ENCODE results near the gene NBDY.

NBDY gene

DNA sequence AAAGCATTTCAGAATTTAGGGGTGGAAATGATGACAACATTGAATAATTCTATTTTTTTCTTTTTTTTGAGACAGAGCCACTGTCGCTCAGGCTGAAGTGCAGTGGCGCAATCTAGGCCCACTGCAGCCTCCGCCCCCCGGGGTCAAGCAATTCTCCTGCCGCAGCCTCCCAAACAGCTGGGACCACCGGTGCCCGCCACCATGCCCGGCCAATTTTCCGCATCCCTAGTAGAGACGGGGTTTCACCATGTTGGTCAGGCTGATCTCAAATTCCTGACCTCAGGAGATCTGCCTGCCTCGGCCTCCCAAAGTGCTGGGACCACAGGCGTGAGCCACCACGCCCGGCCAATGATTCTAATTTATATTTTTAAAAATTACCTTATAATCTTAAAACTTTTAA, 7.2 kb downstream of the NBDY start:
- no peak for DNase-seq (ENCODE audit: low read depth)
- TF ChIP-seq CTCF (conservative IDR thresholded peaks at IDR 0.05; ENCODE audit: control insufficient read depth, insufficient read depth, low read depth, low read length), result no peak
- H3K4me3 ChIP-seq (ENCODE audit: control insufficient read depth, low read depth, low read length), result no peak overlapping the region

DNA sequence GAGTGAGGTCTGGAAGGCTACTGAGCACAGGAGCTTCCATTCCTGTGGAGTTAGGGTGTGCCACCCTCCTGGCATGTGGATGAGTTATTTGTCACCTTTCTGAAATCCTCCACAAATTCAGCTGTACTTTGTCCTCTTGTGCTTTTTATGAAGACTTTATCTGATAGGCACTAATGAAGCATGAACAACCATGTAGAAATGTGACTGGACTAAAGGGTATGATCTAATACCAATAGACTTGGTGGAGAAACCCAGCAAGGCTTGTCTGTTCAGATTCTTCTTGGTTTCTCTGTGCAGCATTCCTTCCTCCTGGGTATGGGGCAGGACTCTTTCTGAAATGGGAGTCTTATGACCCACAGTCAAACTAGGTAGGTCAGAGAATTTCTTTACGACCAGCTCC, 9.6 kb downstream of the NBDY start:
- TF ChIP-seq CTCF (conservative IDR thresholded peaks at IDR 0.05; ENCODE audit: control insufficient read depth, insufficient read depth, low read depth, low read length), result no peak
- DNase-seq (ENCODE audit: low read depth), result no peak
- no peak overlapping the region for H3K4me3 ChIP-seq (ENCODE audit: control insufficient read depth, low read depth, low read length)

DNA sequence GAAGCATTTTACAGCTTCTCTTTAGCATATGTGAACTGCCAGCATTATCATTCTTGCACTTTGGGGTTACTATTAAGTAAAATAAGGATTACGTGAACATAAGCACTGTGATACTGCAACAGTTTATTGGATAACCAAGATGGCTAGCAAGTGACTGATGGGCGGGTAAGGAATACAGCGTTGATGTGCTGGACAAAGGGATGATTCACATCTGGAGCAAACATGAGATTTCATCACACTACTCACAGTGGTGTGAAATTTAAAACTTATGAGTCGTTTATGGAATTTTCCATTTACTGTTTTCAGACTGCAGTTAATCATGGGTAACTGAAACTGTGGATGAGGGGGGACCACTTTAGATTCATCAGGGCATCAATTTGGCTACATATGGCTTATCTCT, 16.0 kb downstream of the NBDY start:
- H3K4me3 ChIP-seq (ENCODE audit: control insufficient read depth, low read depth, low read length), result no peak overlapping the region
- peak; percentile 84 for DNase-seq (ENCODE audit: low read depth)
- no peak for TF ChIP-seq CTCF (conservative IDR thresholded peaks at IDR 0.05; ENCODE audit: control insufficient read depth, insufficient read depth, low read depth, low read length)

- no peak for DNase-seq (ENCODE audit: low read depth)
- no peak overlapping the region for H3K4me3 ChIP-seq (ENCODE audit: control insufficient read depth, low read depth, low read length)
- TF ChIP-seq CTCF (conservative IDR thresholded peaks at IDR 0.05; ENCODE audit: control insufficient read depth, insufficient read depth, low read depth, low read length), result no peak
These were observed 18.0 kb downstream of the NBDY start for GRCh38 chrX:56746996-56747395.

GRCh38 chrX:56751071-56751470, 22.0 kb downstream of the NBDY start:
- no peak overlapping the region for H3K4me3 ChIP-seq (ENCODE audit: control insufficient read depth, low read depth, low read length)
- TF ChIP-seq CTCF (conservative IDR thresholded peaks at IDR 0.05; ENCODE audit: control insufficient read depth, insufficient read depth, low read depth, low read length), result no peak
- DNase-seq (ENCODE audit: low read depth), result no peak

DNA sequence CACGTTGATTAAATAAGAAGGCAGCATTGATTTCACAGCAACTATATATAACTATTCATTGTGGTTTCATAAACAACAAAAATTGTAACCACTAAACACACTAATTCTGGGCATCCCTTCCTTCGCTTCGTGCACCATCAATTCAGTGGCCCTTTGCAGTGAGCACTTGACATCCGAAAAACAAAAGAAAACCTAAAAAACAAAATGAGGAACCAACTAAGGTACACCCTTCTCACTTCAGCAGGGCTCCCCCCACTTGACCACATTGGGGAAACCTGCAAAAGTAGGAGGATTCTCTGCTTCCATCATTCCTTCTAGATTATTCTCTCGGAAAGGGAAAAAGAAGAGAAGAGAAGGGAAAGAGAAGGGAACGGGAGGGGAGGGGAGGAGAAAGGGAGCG, 28.3 kb downstream of the NBDY start:
- no peak for DNase-seq (ENCODE audit: low read depth)
- no peak for TF ChIP-seq CTCF (conservative IDR thresholded peaks at IDR 0.05; ENCODE audit: control insufficient read depth, insufficient read depth, low read depth, low read length)
- no peak overlapping the region for H3K4me3 ChIP-seq (ENCODE audit: control insufficient read depth, low read depth, low read length)

- H3K4me3 ChIP-seq (ENCODE audit: control insufficient read depth, low read depth, low read length), result no peak overlapping the region
- no peak for DNase-seq (ENCODE audit: low read depth)
- no peak for TF ChIP-seq CTCF (conservative IDR thresholded peaks at IDR 0.05; ENCODE audit: control insufficient read depth, insufficient read depth, low read depth, low read length)
These were observed 29.4 kb downstream of the NBDY start for GRCh38 chrX:56758456-56758855.

All from fibroblast of mammary gland (primary cell).